HCT116 (cell line): ENCODE results near the gene SHROOM1. TPM values are rescaled to one million over a fixed set of nuclear protein-coding genes. Genes with fewer than 3 reads are reported as not detected.

Experiments
- ATAC-seq: fragments of 200-7000 bp; cut with Tn5 transposase; 2 replicates; pipeline ENCODE4 v1.9.1; 2020; ENCODE audit warnings: mild to moderate bottlenecking, moderate library complexity
- BruUV-seq: library from RNA; stranded (reverse); fragments of 400-500 nt; replicated peaks from 2 replicates; lab custom pipeline; 2021; lab: Mats Ljungman, UMichigan
- CTCF ChIA-PET: fragments of 300-600 bp; sonication (Branson Sonifier 250); formaldehyde crosslinking; loops from one replicate; lab custom pipeline; 2021; ENCODE audit warnings: antibody characterized with exemption; lab: Charles Lee
- POLR2A ChIA-PET: fragments of 300-600, 350-600 bp; sonication (Branson Sonifier 250); formaldehyde crosslinking; loops from one replicate; lab custom pipeline; 2021; ENCODE audit warnings: antibody characterized with exemption; lab: Charles Lee
- RAD21 ChIA-PET, 2 experiments: fragments of 300-600 bp; sonication (Branson Sonifier 250); formaldehyde crosslinking; loops; one replicate each; lab custom pipeline; 2023; ENCODE audit warnings: low total read pairs in 2 of 2; ENCODE audit not compliant: uncharacterized antibody in 2 of 2, unreplicated experiment in 2 of 2, low non-redundant PET in 1 of 2; lab: Charles Lee
- DNase-seq: peaks from one replicate; pipeline ENCODE4 v3.0.0-alpha.2; 2010; ENCODE audit warnings: low read depth, low spot score
- H2AFZ ChIP-seq: fragments of 200-600 bp; shearing (Covaris generic), sonication (generic); 2 replicates; pipeline ENCODE4 v1.6.1; 2017; ENCODE audit warnings: low read depth, mixed run types, mixed read lengths, antibody characterized with exemption, low read length; ENCODE audit not compliant: poor library complexity, severe bottlenecking
- H3K27ac ChIP-seq: 2 replicates; pipeline ENCODE4 v1.5.1; 2012; ENCODE audit warnings: low read depth, low read length
- H3K27me3 ChIP-seq: fragments of 200-600 bp; sonication (generic); 2 replicates; pipeline ENCODE4 v1.6.1; 2016; ENCODE audit warnings: mixed run types, low read length, mixed read lengths; ENCODE audit not compliant: insufficient read depth
- H3K36me3 ChIP-seq, 2 experiments: fragments of 200-500 bp in 1 of 2; fragments of 200-600 bp in 1 of 2; sonication (Bioruptor generic) in 1 of 2; sonication (generic) in 1 of 2; 2 replicates each; pipeline versions ENCODE4 v1.5.1 to v1.6.1; 2014 to 2016; ENCODE audit warnings: low read length in 2 of 2, inconsistent platforms in 1 of 2, mixed read lengths in 1 of 2, mixed run types in 1 of 2; ENCODE audit not compliant: insufficient read depth in 2 of 2, control insufficient read depth in 1 of 2
- H3K4me1 ChIP-seq, 2 experiments: fragments of 200-600 bp in 1 of 2; sonication (generic) in 1 of 2; 2 replicates each; pipeline versions ENCODE4 v1.5.1 to v1.6.1; 2012 to 2017; ENCODE audit warnings: low read length in 2 of 2, inconsistent platforms in 1 of 2, mild to moderate bottlenecking in 1 of 2, mixed read lengths in 1 of 2, mixed run types in 1 of 2, moderate library complexity in 1 of 2; ENCODE audit not compliant: insufficient read depth in 2 of 2, control insufficient read depth in 1 of 2
- H3K4me2 ChIP-seq: fragments of 200-600 bp; sonication (generic); 2 replicates; pipeline ENCODE4 v1.6.1; 2017; ENCODE audit warnings: mixed run types, low read length, mixed read lengths
- H3K4me3 ChIP-seq, 2 experiments: fragments of 200-600 bp in 1 of 2; sonication (generic) in 1 of 2; replicated peaks in 1 of 2; 2 replicates each; pipeline ENCODE4 v1.5.1; 2011 to 2016; ENCODE audit warnings: low read length in 2 of 2, control low read depth in 1 of 2, low read depth in 1 of 2, mild to moderate bottlenecking in 1 of 2, mixed read lengths in 1 of 2, mixed run types in 1 of 2
- H3K79me2 ChIP-seq: fragments of 200-600 bp; sonication (generic); 2 replicates; pipeline ENCODE4 v1.6.1; 2017; ENCODE audit warnings: mild to moderate bottlenecking, mixed run types, low read length, moderate library complexity, mixed read lengths; ENCODE audit not compliant: insufficient read depth
- H3K9ac ChIP-seq: fragments of 200-600 bp; sonication (generic); 2 replicates; pipeline ENCODE4 v1.6.1; 2016; ENCODE audit warnings: low read length, mixed read lengths
- H3K9me2 ChIP-seq: fragments of 200-600 bp; sonication (generic), shearing (Covaris generic); 2 replicates; pipeline ENCODE4 v1.6.1; 2017; ENCODE audit warnings: mixed run types, mild to moderate bottlenecking, moderate library complexity; ENCODE audit not compliant: insufficient read depth
- H3K9me3 ChIP-seq, 2 experiments: fragments of 200-500 bp in 1 of 2; fragments of 200-600 bp in 1 of 2; sonication (Bioruptor generic) in 1 of 2; sonication (generic) in 1 of 2; 2 replicates each; pipeline ENCODE4 v1.6.1; 2014 to 2017; ENCODE audit warnings: low read length in 2 of 2, mixed read lengths in 2 of 2, inconsistent platforms in 1 of 2, low read depth in 1 of 2, mild to moderate bottlenecking in 1 of 2, mixed run types in 1 of 2, moderate library complexity in 1 of 2; ENCODE audit not compliant: control insufficient read depth in 1 of 2, insufficient read depth in 1 of 2
- H4K20me1 ChIP-seq: fragments of 200-600 bp; sonication (generic), shearing (Covaris generic); 2 replicates; pipeline ENCODE4 v1.6.1; 2017; ENCODE audit warnings: mixed run types, mild to moderate bottlenecking, moderate library complexity; ENCODE audit not compliant: insufficient read depth
- CBX3 ChIP-seq: IDR thresholded peaks from 2 replicates; pipeline ENCODE4 v1.6.1; 2012; ENCODE audit warnings: low read depth
- CEBPB ChIP-seq: IDR thresholded peaks from 2 replicates; pipeline ENCODE4 v1.6.1; 2012; ENCODE audit warnings: low read depth
- EGR1 ChIP-seq: IDR thresholded peaks from 2 replicates; pipeline ENCODE4 v1.6.1; 2012; ENCODE audit warnings: low read depth
- EZH2 ChIP-seq: fragments of 200-600 bp; sonication (generic); IDR thresholded peaks from 2 replicates; pipeline ENCODE4 v1.6.1; 2017; ENCODE audit warnings: antibody characterized with exemption, mixed run types
- EZH2phosphoT487 ChIP-seq: fragments of 200-600 bp; IDR thresholded peaks from 2 replicates; pipeline ENCODE4 v1.6.1; 2018; ENCODE audit warnings: antibody characterized with exemption, borderline replicate concordance
- FOSL1 ChIP-seq: IDR thresholded peaks from 2 replicates; pipeline ENCODE4 v1.6.1; 2012; ENCODE audit warnings: low read depth
- RAD21 ChIP-seq: IDR thresholded peaks from 2 replicates; pipeline ENCODE4 v1.6.1; 2012; ENCODE audit warnings: low read depth, mild to moderate bottlenecking
- SIN3A ChIP-seq: IDR thresholded peaks from 2 replicates; pipeline ENCODE4 v1.6.1; 2012; ENCODE audit warnings: low read depth
- SP1 ChIP-seq: IDR thresholded peaks from 2 replicates; pipeline ENCODE4 v1.6.1; 2012; ENCODE audit warnings: low read depth
- SRF ChIP-seq: IDR thresholded peaks from 2 replicates; pipeline ENCODE4 v1.6.1; 2012; ENCODE audit warnings: low read depth
- YY1 ChIP-seq: IDR thresholded peaks from 2 replicates; pipeline ENCODE4 v1.6.1; 2011; ENCODE audit warnings: low read length, low read depth, moderate library complexity, mild to moderate bottlenecking; ENCODE audit not compliant: insufficient replicate concordance; ENCODE audit errors: extremely low read depth
- ZNF274 ChIP-seq: fragments of 200-500 bp; sonication (Bioruptor generic); IDR thresholded peaks from 2 replicates; pipeline ENCODE4 v1.6.1; 2014; ENCODE audit warnings: mild to moderate bottlenecking, low read depth, low read length, inconsistent platforms
- intact Hi-C: fragments of 100-400 bp; cut with micrococcal nuclease; formaldehyde crosslinking; loops from 2 replicates; pipeline ENCODE4 v1.10.0; 2022
- total RNA-seq: library from RNA; stranded (reverse); gene quantifications from one replicate; pipeline ENCODE4 v1.2.1, GENCODE V29; 2021; ENCODE audit not compliant: unreplicated experiment
- TF ChIP-seq, protein P1 (sequence below), 3 experiments: fragments of 200-600 bp in 1 of 3; sonication (generic) in 1 of 3; IDR thresholded peaks in 2 of 3; conservative IDR thresholded peaks in 1 of 3; 2 replicates each; pipeline ENCODE4 v1.5.1; 2012 to 2017; ENCODE audit warnings: low read depth in 2 of 3, low read length in 2 of 3, antibody characterized with exemption in 1 of 3, borderline replicate concordance in 1 of 3, control low read depth in 1 of 3, mild to moderate bottlenecking in 1 of 3, mixed read lengths in 1 of 3, mixed run types in 1 of 3, moderate library complexity in 1 of 3; ENCODE audit not compliant: insufficient read depth in 1 of 3
- TF ChIP-seq, protein P2 (sequence below): IDR thresholded peaks from 2 replicates; pipeline ENCODE4 v1.6.1; 2012

SHROOM1 gene
- total RNA-seq, 1 experiment from 2014 or later = 9.5 TPM

DNA sequence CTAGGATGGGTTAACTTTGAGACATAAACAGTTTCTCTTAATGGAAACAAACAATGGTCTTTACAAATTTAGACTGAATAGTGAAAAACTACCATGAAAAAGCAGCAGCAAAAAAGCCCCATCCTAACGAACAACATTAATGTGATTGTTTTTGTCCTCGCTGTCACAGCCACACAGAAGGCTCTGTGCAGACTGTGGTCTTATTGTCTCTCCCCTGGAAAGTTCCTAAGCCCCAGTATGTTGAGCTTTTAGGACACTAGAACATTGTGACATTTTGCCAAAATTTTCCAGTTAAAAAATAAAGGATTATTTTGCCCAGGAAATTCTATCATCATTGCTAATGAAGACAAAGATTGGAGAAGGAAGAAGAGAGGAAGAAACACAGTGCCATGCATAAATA lies 29.9 kb downstream of the SHROOM1 start:
- H4K20me1 ChIP-seq = no peaks in the 10 kb centered on the region
- no TSS peak for BruUV-seq

More for the DNA sequence above, 29.9 kb downstream of the SHROOM1 start:
- no peaks in the 10 kb centered on the region for H3K36me3 ChIP-seq
- H3K9ac ChIP-seq = no peak overlapping the region
- CTCF ChIA-PET = interaction anchor here (1.0 to 1.9 kb wide), 3 partner anchors 20 to 295 kb away, joined by 4 to 7 read pairs (median 5); no protein-coding TSS in a partner anchor
- intact Hi-C loops = no loop called here
- H3K4me1 ChIP-seq = no peaks in the 10 kb centered on the region
- POLR2A ChIA-PET = no interaction called here
- TF ChIP-seq FOSL1 (no peak), CEBPB (no peak), EGR1 (no peak), RAD21 (no peak), SP1 (no peak), EZH2 (no peak), CBX3 (no peak), SRF (no peak), YY1 (no peak), EZH2phosphoT487 (no peak), ZNF274 (no peak), SIN3A (no peak)
- TF ChIP-seq, protein P1, sequence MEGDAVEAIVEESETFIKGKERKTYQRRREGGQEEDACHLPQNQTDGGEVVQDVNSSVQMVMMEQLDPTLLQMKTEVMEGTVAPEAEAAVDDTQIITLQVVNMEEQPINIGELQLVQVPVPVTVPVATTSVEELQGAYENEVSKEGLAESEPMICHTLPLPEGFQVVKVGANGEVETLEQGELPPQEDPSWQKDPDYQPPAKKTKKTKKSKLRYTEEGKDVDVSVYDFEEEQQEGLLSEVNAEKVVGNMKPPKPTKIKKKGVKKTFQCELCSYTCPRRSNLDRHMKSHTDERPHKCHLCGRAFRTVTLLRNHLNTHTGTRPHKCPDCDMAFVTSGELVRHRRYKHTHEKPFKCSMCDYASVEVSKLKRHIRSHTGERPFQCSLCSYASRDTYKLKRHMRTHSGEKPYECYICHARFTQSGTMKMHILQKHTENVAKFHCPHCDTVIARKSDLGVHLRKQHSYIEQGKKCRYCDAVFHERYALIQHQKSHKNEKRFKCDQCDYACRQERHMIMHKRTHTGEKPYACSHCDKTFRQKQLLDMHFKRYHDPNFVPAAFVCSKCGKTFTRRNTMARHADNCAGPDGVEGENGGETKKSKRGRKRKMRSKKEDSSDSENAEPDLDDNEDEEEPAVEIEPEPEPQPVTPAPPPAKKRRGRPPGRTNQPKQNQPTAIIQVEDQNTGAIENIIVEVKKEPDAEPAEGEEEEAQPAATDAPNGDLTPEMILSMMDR (IDR thresholded peaks at IDR 0.05 in 2 of 3, conservative IDR thresholded peaks at IDR 0.05 in 1 of 3; ENCODE audit: borderline replicate concordance in 1 of 3, insufficient read depth in 1 of 3, low read depth in 2 of 3, low read length in 2 of 3) = no peak
- TF ChIP-seq, protein P2, sequence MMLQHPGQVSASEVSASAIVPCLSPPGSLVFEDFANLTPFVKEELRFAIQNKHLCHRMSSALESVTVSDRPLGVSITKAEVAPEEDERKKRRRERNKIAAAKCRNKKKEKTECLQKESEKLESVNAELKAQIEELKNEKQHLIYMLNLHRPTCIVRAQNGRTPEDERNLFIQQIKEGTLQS = no peak
- RAD21 ChIA-PET = no interaction called here
- H3K79me2 ChIP-seq = no peaks in the 10 kb centered on the region
- H3K4me3 ChIP-seq = no peak overlapping the region
- no peak for DNase-seq
- H3K27me3 ChIP-seq = no peaks in the 10 kb centered on the region
- H2AFZ ChIP-seq = no peak overlapping the region
- H3K27ac ChIP-seq = no peak overlapping the region
- no peaks in the 10 kb centered on the region for H3K9me3 ChIP-seq
- no peaks in the 10 kb centered on the region for H3K9me2 ChIP-seq
- no peak for ATAC-seq
- no peak overlapping the region for H3K4me2 ChIP-seq
